Stimulated activated CD4-positive, alpha-beta T cell treated with anti-CD3 and anti-CD28 coated beads, Interleukin-1b, Interleukin-23, amount 100 ng/mL, for 24 hours (primary cell): Measurements from ENCODE around the gene CHD2.
"Not testable (repeated sequence)": the region's sequence is repeated elsewhere in the genome, so short reads cannot be mapped to it uniquely, and the experiment has no call there.

Source experiments
- DNase-seq, 4 experiments: peaks; one replicate each; pipeline ENCODE4 v3.0.0-alpha.2; 2020; ENCODE audit warnings: low read depth in 4 of 4, low spot score in 1 of 4

CHD2 gene

GRCh38 chr15:92906020-92906419, 5.9 kb downstream of the CHD2 start:
- DNase-seq, result no peak

GRCh38 chr15:92906563-92907081, 6.5 kb downstream of the CHD2 start:
- DNase-seq, result peak in 1 of 4 experiments; percentile 38

GRCh38 chr15:92907229-92907628, 7.1 kb downstream of the CHD2 start:
- no peak for DNase-seq

- DNase-seq, result no peak
These were observed 8.0 kb downstream of the CHD2 start for GRCh38 chr15:92907896-92908712.

GRCh38 chr15:92908713-92909057, 8.6 kb downstream of the CHD2 start:
- no peak for DNase-seq

- DNase-seq, result no peak
These were observed 9.1 kb downstream of the CHD2 start for GRCh38 chr15:92909136-92909781.

- DNase-seq, result no peak
These were observed 10.3 kb downstream of the CHD2 start for GRCh38 chr15:92910451-92910850.

GRCh38 chr15:92914103-92914499, 14.0 kb downstream of the CHD2 start:
- DNase-seq, result no peak

GRCh38 chr15:92914768-92915221, 14.7 kb downstream of the CHD2 start:
- no peak for DNase-seq

- DNase-seq, result no peak
These were observed 15.8 kb downstream of the CHD2 start for GRCh38 chr15:92915766-92916435.

GRCh38 chr15:92917598-92918407, 17.7 kb downstream of the CHD2 start:
- peak; percentile 84 to 92 (median 89) for DNase-seq

- not testable (repeated sequence) for DNase-seq
These were observed 18.8 kb downstream of the CHD2 start for GRCh38 chr15:92918881-92919280.

- no peak for DNase-seq
These were observed 20.6 kb downstream of the CHD2 start for GRCh38 chr15:92920595-92921161.

GRCh38 chr15:92921215-92922131, 21.3 kb downstream of the CHD2 start:
- DNase-seq, result no peak

GRCh38 chr15:92922418-92923002, 22.4 kb downstream of the CHD2 start:
- no peak for DNase-seq

- no peak for DNase-seq
These were observed 24.1 kb downstream of the CHD2 start for GRCh38 chr15:92924216-92924615.

- DNase-seq, result no peak
These were observed 25.3 kb downstream of the CHD2 start for GRCh38 chr15:92925454-92925853.

- DNase-seq, result no peak
These were observed 28.2 kb downstream of the CHD2 start for GRCh38 chr15:92928225-92928750.

- no peak for DNase-seq
These were observed 28.9 kb downstream of the CHD2 start for GRCh38 chr15:92929002-92929401.
